Measurements from ENCODE around the gene MAPK7. TPM values are rescaled to one million over a fixed set of nuclear protein-coding genes. Genes with fewer than 3 reads are reported as not detected.
A peak's percentile ranks its signal among the peaks of the same experiment; 100 is the strongest.

MAPK7 gene
- total RNA-seq, 4 donors from 2014 or later = 15.3 to 112 (median 48.3) TPM

DNA sequence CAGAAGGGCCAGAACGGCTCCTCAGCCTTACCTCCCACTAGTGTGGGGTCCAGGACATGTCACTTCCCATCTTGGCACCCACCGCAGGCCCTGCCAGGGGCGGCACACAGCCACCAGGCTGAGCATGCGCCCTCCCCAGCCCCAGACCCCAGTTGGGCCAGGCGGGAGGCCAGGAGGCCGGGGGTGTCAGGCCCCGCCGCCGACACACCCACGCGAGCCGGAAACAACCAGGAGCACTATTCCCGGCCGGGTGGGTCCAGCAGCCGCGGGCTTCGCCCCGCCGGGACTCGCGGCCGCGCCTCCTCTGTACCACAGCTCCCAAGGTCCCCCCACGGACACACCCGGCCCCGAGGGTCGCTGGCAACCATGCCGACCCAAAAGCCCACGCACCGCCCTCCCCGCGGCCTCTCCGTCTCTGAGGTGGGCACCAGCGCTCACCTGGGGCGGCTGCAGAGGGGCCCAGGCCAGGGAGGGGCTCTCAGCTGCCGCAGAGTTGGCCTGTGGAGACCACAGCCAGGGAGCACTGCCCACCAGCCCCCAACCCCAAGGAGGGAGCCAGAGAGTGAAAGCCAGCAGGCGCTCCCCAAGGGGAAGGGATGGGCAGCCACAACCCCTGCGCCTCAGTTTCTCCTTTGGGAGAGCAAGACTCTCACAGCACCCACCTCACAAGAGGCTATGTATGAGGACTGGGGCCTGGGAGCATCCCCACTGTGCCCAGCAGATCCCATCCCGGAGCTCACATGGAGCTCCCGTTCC lies 33.8 kb upstream of the MAPK7 start:
- Histone ChIP-seq H3K27ac (no peak overlapping the region), H3K4me1 (peaks cover 9 to 38% (median 18%) of the 10 kb centered on the region in 4 donors)
- in situ Hi-C loops (cut with MboI; ENCODE audit: low pct_ligation_motif_present in 1 of 4, low pct_unique_long_range_greater_than_20kb in 1 of 4, low sequenced_read_pairs in 3 of 4) = no loop called here

DNA sequence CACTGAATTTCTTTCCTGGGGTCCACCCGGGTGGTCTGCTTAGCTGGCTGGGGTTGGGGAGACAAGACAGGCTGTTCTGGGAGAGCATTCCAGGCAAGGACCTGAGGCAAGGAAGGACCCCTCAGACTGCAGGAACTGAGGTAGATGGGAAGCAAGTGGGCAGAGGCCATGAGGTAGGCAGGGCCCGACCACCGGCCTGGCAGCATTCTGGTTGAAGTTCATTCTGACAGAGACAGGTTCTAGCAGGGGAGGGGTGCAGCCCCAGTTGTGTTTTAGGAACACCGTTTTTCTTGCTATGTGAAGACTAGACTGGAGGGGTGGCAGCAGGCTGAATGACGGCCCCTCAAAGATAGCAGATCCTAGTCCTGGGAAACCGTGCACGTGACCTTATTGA lies 33.2 kb upstream of the MAPK7 start:
- WGBS, 2 donors (ENCODE audit: low coverage in 1 of 2) = 86% methylated on average over 7 of the region's 7 CpGs; no CpG with 5 or more reads in 1 of the 2 donors
- Histone ChIP-seq H3K4me1 (peaks cover 9 to 38% (median 18%) of the 10 kb centered on the region in 4 donors), H3K9me3 (no peaks in the 10 kb centered on the region), H3K27ac (no peak overlapping the region), H3K27me3 (no peaks in the 10 kb centered on the region), H3K36me3 (no peaks in the 10 kb centered on the region), H3K4me3 (no peak overlapping the region)
- TF ChIP-seq EP300 (IDR thresholded peaks at IDR 0.05; ENCODE audit: low read depth) = no peak
- TF ChIP-seq, protein P1, sequence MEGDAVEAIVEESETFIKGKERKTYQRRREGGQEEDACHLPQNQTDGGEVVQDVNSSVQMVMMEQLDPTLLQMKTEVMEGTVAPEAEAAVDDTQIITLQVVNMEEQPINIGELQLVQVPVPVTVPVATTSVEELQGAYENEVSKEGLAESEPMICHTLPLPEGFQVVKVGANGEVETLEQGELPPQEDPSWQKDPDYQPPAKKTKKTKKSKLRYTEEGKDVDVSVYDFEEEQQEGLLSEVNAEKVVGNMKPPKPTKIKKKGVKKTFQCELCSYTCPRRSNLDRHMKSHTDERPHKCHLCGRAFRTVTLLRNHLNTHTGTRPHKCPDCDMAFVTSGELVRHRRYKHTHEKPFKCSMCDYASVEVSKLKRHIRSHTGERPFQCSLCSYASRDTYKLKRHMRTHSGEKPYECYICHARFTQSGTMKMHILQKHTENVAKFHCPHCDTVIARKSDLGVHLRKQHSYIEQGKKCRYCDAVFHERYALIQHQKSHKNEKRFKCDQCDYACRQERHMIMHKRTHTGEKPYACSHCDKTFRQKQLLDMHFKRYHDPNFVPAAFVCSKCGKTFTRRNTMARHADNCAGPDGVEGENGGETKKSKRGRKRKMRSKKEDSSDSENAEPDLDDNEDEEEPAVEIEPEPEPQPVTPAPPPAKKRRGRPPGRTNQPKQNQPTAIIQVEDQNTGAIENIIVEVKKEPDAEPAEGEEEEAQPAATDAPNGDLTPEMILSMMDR (IDR thresholded peaks at IDR 0.05) = no peak
- no peak for TF ChIP-seq POLR2A (IDR thresholded peaks at IDR 0.05)
- no peak for TF ChIP-seq POLR2AphosphoS5 (IDR thresholded peaks at IDR 0.05)
- DNase-seq = no peak
- intact Hi-C loops (cut with DNase I; ENCODE audit: low total_unique reads) = no loop called here
- in situ Hi-C loops (cut with MboI; ENCODE audit: low pct_ligation_motif_present in 1 of 4, low pct_unique_long_range_greater_than_20kb in 1 of 4, low sequenced_read_pairs in 3 of 4) = no loop called here

More for the DNA sequence above, 33.8 kb upstream of the MAPK7 start:
- H3K36me3 ChIP-seq = no peaks in the 10 kb centered on the region
- H3K9me3 ChIP-seq = no peaks in the 10 kb centered on the region
- intact Hi-C loops (cut with DNase I; ENCODE audit: low total_unique reads) = no loop called here
- 70% methylated on average over 31 of the region's 40 CpGs; no CpG with 5 or more reads in 1 of the 2 donors for WGBS, 2 donors (ENCODE audit: low coverage in 1 of 2)
- TF ChIP-seq, protein P1 (IDR thresholded peaks at IDR 0.05) = no peak
- no peak for TF ChIP-seq POLR2A (IDR thresholded peaks at IDR 0.05)
- no peak for TF ChIP-seq POLR2AphosphoS5 (IDR thresholded peaks at IDR 0.05)
- no peak for TF ChIP-seq EP300 (IDR thresholded peaks at IDR 0.05; ENCODE audit: low read depth)
- H3K4me3 ChIP-seq = no peak overlapping the region
- no peaks in the 10 kb centered on the region for H3K27me3 ChIP-seq
- DNase-seq = no peak

DNA sequence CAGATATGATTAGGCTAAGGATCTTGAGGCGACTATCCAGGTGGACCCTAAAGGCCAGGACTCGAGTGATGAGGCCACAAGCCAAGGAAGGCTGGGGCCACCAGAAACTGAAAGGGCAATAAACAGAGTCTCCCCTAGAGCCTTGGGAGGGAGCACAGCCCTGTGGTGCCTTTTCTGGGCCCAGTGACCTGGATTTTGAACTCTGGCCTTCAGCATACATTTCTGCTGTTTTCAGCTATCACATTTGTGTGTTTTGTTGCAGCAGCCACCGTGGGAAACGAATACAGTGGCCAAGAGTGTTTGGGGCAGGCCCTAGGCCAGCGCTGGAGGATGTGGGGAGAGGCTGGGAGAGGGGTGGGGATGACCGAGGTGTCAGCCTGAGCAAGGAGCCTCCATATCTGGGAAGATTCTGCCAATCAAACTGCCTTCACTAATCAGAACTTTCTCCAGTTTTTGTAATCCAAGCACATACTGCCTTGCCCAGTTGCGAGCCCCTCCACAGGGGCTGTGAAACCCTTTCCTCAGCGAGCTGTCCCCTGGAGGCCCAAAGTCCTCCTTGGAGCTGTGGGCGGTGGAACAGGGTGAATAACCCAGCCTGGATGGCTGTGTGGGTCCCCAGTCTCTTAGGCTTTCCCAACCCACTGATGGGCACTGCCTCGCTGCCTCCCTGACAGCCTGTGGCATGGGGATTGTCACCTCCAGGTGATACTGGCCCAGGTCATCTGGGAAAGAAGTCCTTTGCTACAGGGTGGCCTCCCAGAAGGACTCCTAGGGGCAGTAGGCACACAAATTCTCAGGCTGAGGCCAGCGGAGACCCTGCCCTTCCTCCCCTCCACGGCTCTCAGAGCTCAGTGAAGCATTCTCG lies 32.6 kb upstream of the MAPK7 start:
- H3K27ac ChIP-seq = peak overlapping the region; percentile 64 to 82 (median 68)
- DNase-seq = no peak
- in situ Hi-C loops (cut with MboI; ENCODE audit: low pct_ligation_motif_present in 1 of 4, low pct_unique_long_range_greater_than_20kb in 1 of 4, low sequenced_read_pairs in 3 of 4) (no loop called here), intact Hi-C loops (cut with DNase I; ENCODE audit: low total_unique reads) (no loop called here)
- no peak for TF ChIP-seq POLR2AphosphoS5 (IDR thresholded peaks at IDR 0.05)
- TF ChIP-seq POLR2A (IDR thresholded peaks at IDR 0.05) = no peak
- TF ChIP-seq, protein P1 (IDR thresholded peaks at IDR 0.05) = no peak
- no peak for TF ChIP-seq EP300 (IDR thresholded peaks at IDR 0.05; ENCODE audit: low read depth)
- no peaks in the 10 kb centered on the region for H3K36me3 ChIP-seq
- no peaks in the 10 kb centered on the region for H3K27me3 ChIP-seq
- 76 to 90% methylated on average over 2 to 13 of the region's 13 CpGs for WGBS, 2 donors (ENCODE audit: low coverage in 1 of 2)
- H3K4me3 ChIP-seq = no peak overlapping the region
- no peaks in the 10 kb centered on the region for H3K9me3 ChIP-seq
- peaks cover 9 to 38% (median 18%) of the 10 kb centered on the region in 4 donors for H3K4me1 ChIP-seq

All from transverse colon (tissue), 4 donors.